PFSK-1 (cell line): ENCODE data around the gene DTX3.

Source experiments
- POLR2AphosphoS5 ChIP-seq: IDR thresholded peaks from 2 replicates; pipeline ENCODE4 v1.6.1; 2012; ENCODE audit warnings: low read depth, mild to moderate bottlenecking, control low read depth, low read length, moderate library complexity
- REST ChIP-seq, 2 experiments: IDR thresholded peaks; 2 replicates each; pipeline versions ENCODE4 v1.6.1 to v1.8.0; 2011 to 2012; ENCODE audit warnings: low read depth in 2 of 2, low read length in 2 of 2, control low read depth in 1 of 2, inconsistent platforms in 1 of 2, mild to moderate bottlenecking in 1 of 2, moderate library complexity in 1 of 2; ENCODE audit not compliant: insufficient read depth in 1 of 2

GRCh38 chr12:57611827-57612710 is 7.4 kb downstream of the DTX3 start:
- TF ChIP-seq POLR2AphosphoS5 (no peak), REST (IDR thresholded peaks at IDR 0.05; ENCODE audit: insufficient read depth in 1 of 2, low read depth in 2 of 2, low read length in 2 of 2) (no peak)
